Activated gamma-delta T cell (primary cell): ENCODE measurements around the gene LGR4.

Experiments used
- DNase-seq: peaks from one replicate; lab custom pipeline; 2025; lab: John Stamatoyannopoulos, UW

LGR4 gene

DNA sequence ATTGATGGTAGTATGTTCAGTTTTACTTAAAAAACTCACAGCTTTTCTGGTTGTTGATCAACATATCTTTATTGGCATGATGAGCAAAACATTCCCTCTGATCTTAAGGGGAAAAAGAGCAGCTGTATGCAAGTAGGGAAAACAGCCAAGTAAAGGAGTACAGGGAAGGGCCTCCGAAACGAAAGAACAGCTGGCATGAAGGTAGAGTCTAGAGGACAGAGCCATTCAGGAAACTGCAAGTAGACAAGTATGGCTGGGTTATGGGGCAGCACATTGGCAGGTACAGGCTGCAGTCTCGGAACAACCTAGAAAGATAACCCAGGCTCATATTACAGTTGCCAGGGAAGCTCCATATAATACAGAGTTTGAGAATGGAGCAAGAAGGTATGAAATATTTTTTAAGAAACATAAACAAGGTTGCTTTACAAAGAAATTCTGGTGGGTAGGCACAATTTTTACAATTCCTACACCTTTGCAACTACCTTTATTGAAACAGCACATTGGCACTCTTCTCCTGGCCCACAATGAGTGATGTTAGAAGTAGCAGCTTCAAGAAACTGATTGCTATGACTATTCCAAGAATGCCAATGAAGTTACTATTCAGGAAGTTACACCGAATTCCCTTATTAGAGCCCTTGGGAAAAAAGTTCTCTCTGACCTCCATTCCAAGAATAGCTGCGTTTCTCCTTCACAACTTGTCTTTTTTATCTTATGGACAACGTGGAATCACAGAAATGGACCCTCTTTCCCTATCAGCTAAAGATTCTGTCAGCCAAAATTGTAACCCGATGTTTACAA is 45.2 kb downstream of the LGR4 start:
- DNase-seq = no peak

- no peak for DNase-seq
Measured at GRCh38 chr11:27425814-27426213, 46.8 kb downstream of the LGR4 start.

DNA sequence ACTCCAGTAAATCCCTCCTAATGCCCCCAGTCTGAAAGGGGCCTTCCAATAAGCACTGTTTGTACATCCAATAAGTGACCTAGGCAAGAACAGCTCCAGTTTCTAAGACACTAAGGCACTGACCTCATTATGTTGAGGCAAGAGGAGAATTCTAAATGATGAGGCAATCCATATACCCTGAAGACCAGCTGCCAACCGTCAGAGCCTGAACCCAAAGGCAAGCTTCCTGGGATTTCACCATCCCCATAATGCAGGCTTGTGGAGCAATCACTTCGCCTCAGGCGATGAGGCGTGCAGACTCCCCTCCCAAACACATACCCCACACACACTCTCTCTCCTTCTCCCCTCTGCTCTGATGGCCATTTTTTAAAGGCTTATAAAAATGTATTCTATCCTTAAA is 49.5 kb downstream of the LGR4 start:
- DNase-seq = no peak

- no peak for DNase-seq
Measured at GRCh38 chr11:27421819-27422494, 50.6 kb downstream of the LGR4 start.

- DNase-seq = no peak
Measured at GRCh38 chr11:27420722-27421572, 51.6 kb downstream of the LGR4 start.

GRCh38 chr11:27420217-27420616 is 52.4 kb downstream of the LGR4 start:
- DNase-seq = no peak

DNA sequence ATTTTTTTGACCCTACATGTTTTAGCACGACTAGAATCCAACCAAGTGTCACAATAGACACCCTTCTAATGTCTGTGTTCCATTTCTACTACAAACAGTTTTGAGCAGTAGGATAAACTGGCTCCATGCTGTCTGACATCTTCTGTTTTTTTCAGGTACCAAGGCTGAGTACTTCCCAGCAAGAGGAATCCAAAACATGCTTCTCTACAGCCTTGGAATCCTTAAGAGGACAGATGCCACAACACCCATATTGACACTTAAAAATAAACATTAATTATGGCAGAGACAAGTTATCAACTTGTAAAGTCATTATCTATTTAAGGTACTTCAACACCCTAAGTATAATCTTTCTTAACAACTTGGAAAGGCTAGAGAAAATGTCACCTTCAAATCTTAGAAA is 54.2 kb downstream of the LGR4 start:
- no peak for DNase-seq

DNA sequence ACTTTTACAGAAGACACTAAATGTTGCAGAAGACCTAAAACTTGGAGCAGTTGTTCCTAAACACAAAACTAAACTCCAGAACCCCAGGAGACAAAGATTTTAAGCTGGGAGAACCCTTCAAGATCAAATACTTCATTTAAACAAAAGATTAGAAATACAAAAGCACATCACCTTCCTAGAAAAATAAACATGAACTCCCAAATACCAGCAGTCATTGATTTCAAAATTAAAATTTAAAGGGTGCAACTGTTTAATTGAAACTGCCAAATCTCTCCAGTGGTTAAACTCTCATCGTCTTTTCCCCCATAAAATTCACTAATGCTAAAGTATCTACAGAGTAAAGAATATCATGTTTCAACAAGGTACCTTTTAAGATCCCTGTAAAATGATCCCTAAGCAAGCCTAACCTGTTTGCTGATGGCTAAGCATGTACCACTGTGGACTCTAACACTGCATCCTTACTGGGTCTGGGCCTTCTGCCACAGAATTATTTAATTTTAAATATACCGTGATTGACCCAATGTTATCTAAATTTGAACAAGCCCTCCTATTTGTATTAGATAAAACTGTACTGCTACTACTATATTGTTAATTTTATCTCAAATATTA is 55.9 kb downstream of the LGR4 start:
- no peak for DNase-seq

DNA sequence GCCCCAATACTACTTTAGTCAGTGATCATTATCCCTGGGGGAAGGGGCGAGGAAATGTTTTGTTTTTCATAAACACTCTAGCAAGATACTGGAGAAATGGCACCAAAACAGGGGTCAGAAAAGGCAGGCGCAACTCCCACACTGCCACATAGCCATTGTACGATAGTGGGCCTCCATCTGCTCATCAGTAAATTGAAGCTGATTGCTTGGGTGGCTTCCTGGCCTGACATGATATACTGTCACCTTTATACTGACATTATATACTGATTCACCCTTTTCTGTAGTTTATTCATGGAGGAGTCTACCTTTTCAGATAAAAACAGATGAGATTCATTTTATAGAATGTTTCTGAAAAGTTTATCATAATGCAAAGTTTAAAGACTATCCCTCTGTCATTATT is 57.9 kb downstream of the LGR4 start:
- no peak for DNase-seq

- no peak for DNase-seq
Measured at GRCh38 chr11:27413218-27413617, 59.4 kb downstream of the LGR4 start.

DNA sequence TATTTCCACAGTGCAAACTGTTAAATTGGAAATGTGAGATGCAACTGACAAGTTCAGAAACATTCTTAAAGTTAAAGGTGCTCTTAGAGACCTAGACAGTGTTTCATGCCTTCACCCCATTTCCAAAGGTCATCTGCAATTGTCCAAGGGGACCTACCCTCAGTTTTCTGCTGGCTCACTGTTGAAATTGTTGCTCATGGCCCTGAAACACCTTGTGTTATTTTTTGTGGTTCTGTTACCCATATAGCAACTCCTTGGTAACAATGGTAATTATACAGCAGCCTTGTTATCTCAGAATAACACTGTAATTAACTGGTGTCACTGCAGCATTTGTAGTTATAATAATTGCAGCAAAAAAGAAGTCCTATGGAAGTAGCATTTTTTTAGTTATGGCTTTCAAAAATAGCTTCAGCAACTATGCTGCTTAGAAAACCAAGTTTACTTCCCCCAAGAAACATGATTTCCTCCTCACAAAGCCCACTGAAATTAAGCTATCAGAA is 60.3 kb downstream of the LGR4 start:
- no peak for DNase-seq

DNA sequence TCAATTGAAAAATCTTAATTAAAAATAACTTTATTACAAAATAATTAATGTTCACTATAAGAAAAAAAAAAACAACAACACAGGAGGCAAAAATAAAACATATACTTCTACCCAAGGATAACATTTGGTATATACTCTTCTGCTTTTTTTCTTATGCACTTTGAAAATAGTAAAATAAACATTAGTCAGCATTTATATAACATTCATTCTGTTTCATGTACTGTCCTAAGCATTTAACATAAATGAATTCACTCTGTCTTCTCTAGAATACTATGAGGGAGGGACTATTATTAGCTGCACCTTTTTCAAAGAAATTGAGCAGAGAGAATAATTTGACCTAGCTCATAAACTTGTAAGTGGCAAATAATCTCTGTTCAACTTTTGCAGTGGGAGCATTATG is 61.3 kb downstream of the LGR4 start:
- no peak for DNase-seq

GRCh38 chr11:27410272-27410671 is 62.3 kb downstream of the LGR4 start:
- no peak for DNase-seq

DNA sequence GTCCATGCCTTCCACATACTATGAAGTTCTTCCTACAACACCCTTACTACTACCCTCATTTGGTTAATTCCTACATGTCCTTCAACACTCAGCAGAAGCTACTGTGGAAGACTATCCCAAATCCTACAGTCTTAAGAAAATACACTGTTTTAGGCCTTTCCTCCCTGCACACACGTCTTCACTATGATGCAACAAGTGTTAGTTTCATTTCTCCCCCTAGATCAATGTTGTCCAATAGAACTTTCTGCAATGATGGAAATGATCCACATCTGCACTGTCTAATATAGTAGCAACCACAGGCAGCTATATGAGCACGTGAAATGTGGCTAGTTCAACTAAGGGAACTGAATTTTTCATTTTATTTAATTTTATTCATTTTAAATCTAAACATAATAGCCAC is 62.8 kb downstream of the LGR4 start:
- no peak for DNase-seq

DNA sequence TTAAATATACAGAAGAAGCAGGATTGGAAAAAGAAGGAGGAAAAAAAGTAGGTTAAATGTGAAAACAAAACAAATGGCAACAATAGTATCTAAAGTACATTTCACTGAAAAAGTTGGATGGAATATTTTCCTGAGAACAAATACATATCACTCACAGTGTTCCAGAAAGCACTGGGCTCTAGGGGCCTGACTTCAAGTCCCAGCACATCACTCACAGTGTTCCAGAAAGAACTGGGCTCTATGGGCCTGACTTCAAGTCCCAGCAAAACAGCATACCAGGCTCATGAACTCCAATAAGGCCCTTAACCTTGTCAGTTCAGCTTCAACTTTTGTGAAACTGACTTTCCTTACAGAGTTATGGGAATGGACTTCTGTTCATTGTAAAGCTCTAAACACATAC is 63.5 kb downstream of the LGR4 start:
- no peak for DNase-seq

DNA sequence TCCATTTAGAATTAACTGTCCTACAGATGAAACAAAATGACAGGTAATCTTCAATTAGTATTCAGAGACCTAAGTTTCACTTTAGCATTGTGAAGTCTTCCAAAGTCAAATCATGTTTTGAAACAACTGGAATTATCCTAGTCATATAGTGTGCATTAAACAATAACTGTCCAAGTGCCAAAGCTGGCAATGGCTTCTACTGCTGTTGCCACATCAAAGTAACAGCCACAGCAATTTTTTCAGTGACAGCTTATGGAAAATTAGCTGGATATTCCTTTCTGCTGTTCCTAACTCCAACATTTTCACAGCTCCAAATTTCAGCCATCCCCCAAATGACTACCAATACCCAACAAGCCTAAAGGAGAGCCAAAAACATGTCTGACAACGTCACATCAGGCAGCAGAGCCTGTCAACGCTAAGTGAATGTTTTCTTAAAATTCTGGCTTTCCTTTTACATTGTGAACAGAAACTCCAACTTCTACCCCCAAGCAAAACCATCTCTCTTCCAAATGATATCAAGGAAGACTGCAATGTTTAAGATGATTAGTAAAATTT is 64.3 kb downstream of the LGR4 start:
- DNase-seq = no peak

DNA sequence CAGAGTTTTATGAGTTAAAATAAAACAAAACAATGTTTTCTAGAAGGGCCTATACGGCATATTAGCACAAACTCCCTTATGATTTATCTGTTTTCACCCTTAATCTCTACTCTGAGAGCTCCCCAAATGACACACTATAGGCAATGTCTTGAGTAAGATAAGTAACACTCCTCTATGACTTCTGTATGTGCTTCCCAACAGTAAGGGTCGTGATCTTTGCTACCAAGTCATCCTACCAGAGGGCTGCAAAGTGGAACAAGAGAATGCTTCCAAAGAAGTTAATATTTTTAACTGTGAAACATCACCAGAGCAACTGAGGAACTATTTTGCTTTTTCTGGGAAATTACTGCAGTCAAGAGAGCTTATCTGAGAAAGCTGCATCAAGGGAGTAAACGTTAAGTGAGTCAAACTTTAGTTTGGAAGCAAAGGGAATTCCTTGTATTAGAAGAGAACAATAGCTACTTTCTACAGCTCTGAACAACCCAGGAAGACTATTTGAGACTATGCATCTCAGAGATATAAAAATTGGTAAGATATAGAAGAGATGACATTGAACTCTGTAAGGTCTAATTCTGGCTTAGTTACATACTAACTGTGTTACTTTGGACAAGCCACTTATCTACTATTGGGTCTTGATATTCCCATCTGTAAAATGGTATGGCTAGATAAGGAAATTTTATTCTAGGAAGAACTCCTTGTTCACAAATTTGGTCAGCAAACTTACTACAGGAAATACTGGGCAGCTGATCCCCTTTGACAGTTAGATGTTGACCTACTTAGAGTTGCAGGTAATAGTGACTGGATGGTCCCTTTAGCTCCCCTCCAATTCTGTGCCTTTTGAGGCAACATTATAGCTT is 65.9 kb downstream of the LGR4 start:
- no peak for DNase-seq

DNA sequence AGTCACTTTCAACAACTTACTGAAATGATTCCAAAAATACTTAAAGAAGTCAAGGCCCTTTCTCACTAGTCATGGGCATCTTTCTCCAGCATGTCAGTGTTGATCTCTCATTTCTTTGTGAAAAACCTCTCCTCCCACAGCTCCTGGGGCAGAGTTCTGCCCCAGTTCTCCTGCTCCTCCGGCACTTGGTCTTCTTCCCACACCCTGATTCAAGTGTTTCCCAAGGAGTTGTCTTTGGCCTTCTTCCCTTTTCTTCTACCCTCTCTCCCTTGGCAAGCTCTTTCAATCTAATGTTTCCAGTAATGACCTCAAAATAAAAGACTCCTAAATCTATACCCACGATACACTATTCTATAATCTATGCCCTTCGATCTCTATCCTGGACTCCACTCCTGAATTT is 67.5 kb downstream of the LGR4 start:
- no peak for DNase-seq

GRCh38 chr11:27404427-27404826 is 68.2 kb downstream of the LGR4 start:
- no peak for DNase-seq

DNA sequence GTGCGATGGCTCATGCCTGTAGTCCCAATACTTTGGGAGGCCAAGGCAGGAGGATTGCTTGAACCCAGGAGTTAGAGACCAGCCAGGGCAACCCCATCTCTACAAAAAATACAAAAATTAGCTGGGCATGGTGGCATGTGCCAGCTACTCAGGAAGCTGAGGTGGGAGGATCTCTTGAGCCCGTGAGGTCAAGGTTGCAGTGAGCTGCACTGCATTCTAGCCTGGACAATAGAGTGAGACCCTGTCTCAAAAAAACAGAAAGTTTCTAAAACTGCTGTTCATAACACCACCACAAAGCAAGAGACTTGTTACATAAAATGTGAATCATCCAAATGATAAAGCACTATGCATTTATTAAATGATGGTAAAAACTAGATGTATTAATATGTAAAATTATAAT is 69.4 kb downstream of the LGR4 start:
- DNase-seq = no peak

DNA sequence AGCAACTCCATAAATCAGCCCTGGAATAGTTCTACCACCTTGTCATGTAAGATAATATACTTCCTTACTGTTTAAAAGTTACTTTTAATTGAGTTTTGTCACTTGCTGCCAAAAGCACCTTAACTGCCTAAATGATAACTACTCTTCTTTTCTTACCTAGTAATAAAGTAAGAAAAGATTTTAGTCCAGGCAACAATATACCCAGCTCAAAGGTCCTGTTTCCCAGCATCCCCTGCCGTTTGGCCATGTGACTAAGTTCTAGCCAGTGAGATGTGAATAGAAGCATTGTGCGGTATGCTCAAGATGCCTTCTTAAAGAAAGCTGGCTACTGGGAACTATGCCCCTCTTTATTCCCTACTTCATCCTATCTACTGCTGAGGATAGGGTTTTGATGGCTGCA is 70.1 kb downstream of the LGR4 start:
- no peak for DNase-seq
